T47D (cell line): ENCODE data around the gene HTR3B.
"Not testable (repeated sequence)": the region's sequence is repeated elsewhere in the genome, so short reads cannot be mapped to it uniquely, and the experiment has no call there.

Experiments
- DNase-seq, 2 experiments: peaks; one replicate each; pipeline versions ENCODE4 v3.0.0 to v3.0.0-alpha.2; 2011 to 2012; ENCODE audit warnings: low read depth in 1 of 2, low spot score in 1 of 2
- JUND ChIP-seq: IDR thresholded peaks from 2 replicates; pipeline ENCODE4 v1.6.1; 2012; ENCODE audit warnings: low read depth
- in situ Hi-C: cut with HindIII; loops from 2 replicates; pipeline ENCODE4 v1.10.0; 2016; ENCODE audit warnings: low sequenced_read_pairs, low pct_unique_long_range_greater_than_20kb

The HTR3B gene

GRCh38 chr11:113932788-113933187, 28.2 kb downstream of the HTR3B start:
- DNase-seq = no peak
- TF ChIP-seq JUND = no peak
- in situ Hi-C loops = no loop called here

- in situ Hi-C loops, DNase-seq: not testable (repeated sequence)
These were observed 29.6 kb downstream of the HTR3B start for GRCh38 chr11:113934193-113934592.

- DNase-seq = no peak
- in situ Hi-C loops = no loop called here
These were observed 30.2 kb downstream of the HTR3B start for GRCh38 chr11:113934761-113935160.

GRCh38 chr11:113935858-113936257, 31.3 kb downstream of the HTR3B start:
- in situ Hi-C loops = no loop called here
- DNase-seq = no peak
- TF ChIP-seq JUND = no peak

More at GRCh38 chr11:113934761-113935160, 30.2 kb downstream of the HTR3B start:
- TF ChIP-seq JUND = no peak

- no peak for TF ChIP-seq JUND
- in situ Hi-C loops = no loop called here
- DNase-seq = no peak
These were observed 33.3 kb downstream of the HTR3B start for GRCh38 chr11:113937918-113938317.

GRCh38 chr11:113942256-113942655, 37.7 kb downstream of the HTR3B start:
- no peak for TF ChIP-seq JUND
- in situ Hi-C loops = no loop called here
- no peak for DNase-seq

- DNase-seq, in situ Hi-C loops: not testable (repeated sequence)
These were observed 41.6 kb downstream of the HTR3B start for GRCh38 chr11:113946162-113946561.

GRCh38 chr11:113947994-113948393, 43.4 kb downstream of the HTR3B start:
- in situ Hi-C loops = no loop called here
- no peak for DNase-seq
- no peak for TF ChIP-seq JUND

GRCh38 chr11:113949891-113950290, 45.3 kb downstream of the HTR3B start:
- no peak for DNase-seq
- in situ Hi-C loops = no loop called here

GRCh38 chr11:113951537-113951936, 46.9 kb downstream of the HTR3B start:
- DNase-seq = no peak
- no peak for TF ChIP-seq JUND
- in situ Hi-C loops = no loop called here

More at GRCh38 chr11:113949891-113950290, 45.3 kb downstream of the HTR3B start:
- no peak for TF ChIP-seq JUND

GRCh38 chr11:113952070-113952469, 47.5 kb downstream of the HTR3B start:
- no peak for DNase-seq
- no peak for TF ChIP-seq JUND
- in situ Hi-C loops = no loop called here

- no peak for TF ChIP-seq JUND
- in situ Hi-C loops = no loop called here
- DNase-seq = no peak
These were observed 48.0 kb downstream of the HTR3B start for GRCh38 chr11:113952588-113952987.

- no peak for TF ChIP-seq JUND
- DNase-seq = no peak
- in situ Hi-C loops = no loop called here
These were observed 49.6 kb downstream of the HTR3B start for GRCh38 chr11:113954235-113954634.

GRCh38 chr11:113956986-113957385, 52.4 kb downstream of the HTR3B start:
- in situ Hi-C loops = no loop called here
- TF ChIP-seq JUND = no peak
- DNase-seq = no peak

GRCh38 chr11:113960702-113961330, 56.2 kb downstream of the HTR3B start:
- no peak for TF ChIP-seq JUND
- in situ Hi-C loops = no loop called here
- DNase-seq = no peak
